Adrenal gland (tissue), 5 donors: ENCODE data around the gene NDUFS8.

Experiments used
- CTCF ChIP-seq, 6 experiments: fragments of 450-650 bp in 4 of 6; fragments of 200-600 bp in 2 of 6; sonication (generic) in 1 of 6; IDR thresholded peaks; 1 replicate in 5 of 6; 2 replicates in 1 of 6; pipeline versions ENCODE4 v1.5.1 to v1.8.0; 2016 to 2021; ENCODE audit warnings: antibody characterized with exemption in 6 of 6, mild to moderate bottlenecking in 2 of 6, moderate library complexity in 1 of 6
- POLR2A ChIP-seq, 2 donors: fragments of 450-650 bp; IDR thresholded peaks; one replicate each; pipeline ENCODE4 v1.6.1; 2017; ENCODE audit warnings: antibody characterized with exemption in 2 of 2, mild to moderate bottlenecking in 2 of 2, moderate library complexity in 1 of 2
- donor health status: DM: no; HTN: no; CAD: no.

- TF ChIP-seq POLR2A (IDR thresholded peaks at IDR 0.05) (no peak), CTCF (IDR thresholded peaks at IDR 0.05) (no peak)
These were observed 5.4 kb upstream of the NDUFS8 start for GRCh38 chr11:68025047-68025446.
